ENCODE data around the gene TRIO. TPM values are rescaled to one million over a fixed set of nuclear protein-coding genes. Genes with fewer than 3 reads are reported as not detected.

The TRIO gene
- total and polyA plus RNA-seq, 4 donors: 23.8 to 243 (median 110) TPM

DNA sequence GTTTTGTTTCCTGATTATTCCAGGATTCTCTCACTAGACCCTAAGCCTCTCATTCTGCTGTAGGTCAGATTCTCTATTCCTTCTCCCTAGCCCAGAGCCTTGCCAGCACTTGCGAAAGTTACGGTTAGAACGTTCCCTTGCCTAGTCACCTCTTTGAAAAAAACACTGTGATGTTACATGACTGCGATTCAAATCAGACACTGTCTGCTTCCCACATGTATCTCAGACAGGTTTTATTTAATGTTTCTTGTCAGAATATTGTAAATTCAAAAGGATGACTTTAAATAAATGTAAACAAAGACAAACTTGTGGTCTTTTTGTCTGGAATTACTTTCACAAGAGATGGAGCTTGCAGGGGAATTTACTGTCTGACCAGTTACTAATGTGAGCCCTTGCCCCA lies 322.0 kb downstream of the TRIO start:
- TF ChIP-seq, protein P1, sequence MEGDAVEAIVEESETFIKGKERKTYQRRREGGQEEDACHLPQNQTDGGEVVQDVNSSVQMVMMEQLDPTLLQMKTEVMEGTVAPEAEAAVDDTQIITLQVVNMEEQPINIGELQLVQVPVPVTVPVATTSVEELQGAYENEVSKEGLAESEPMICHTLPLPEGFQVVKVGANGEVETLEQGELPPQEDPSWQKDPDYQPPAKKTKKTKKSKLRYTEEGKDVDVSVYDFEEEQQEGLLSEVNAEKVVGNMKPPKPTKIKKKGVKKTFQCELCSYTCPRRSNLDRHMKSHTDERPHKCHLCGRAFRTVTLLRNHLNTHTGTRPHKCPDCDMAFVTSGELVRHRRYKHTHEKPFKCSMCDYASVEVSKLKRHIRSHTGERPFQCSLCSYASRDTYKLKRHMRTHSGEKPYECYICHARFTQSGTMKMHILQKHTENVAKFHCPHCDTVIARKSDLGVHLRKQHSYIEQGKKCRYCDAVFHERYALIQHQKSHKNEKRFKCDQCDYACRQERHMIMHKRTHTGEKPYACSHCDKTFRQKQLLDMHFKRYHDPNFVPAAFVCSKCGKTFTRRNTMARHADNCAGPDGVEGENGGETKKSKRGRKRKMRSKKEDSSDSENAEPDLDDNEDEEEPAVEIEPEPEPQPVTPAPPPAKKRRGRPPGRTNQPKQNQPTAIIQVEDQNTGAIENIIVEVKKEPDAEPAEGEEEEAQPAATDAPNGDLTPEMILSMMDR (IDR thresholded peaks at IDR 0.05; ENCODE audit: control extremely low read depth, extremely low read depth): no peak
- DNase-seq: no peak
- WGBS, 2 donors: 40 to 72% methylated on average over 4 of the region's 4 CpGs
- H3K4me3 ChIP-seq: no peak overlapping the region
- H3K36me3 ChIP-seq (ENCODE audit: control insufficient read depth in 4 of 4, insufficient read depth in 4 of 4, low read length in 4 of 4): peaks cover 33 to 53% (median 42%) of the 10 kb centered on the region in 4 donors
- H3K27ac ChIP-seq (ENCODE audit: low read depth in 1 of 2, low read length in 1 of 2): no peak overlapping the region
- no peaks in the 10 kb centered on the region for H3K4me1 ChIP-seq (ENCODE audit: control insufficient read depth in 5 of 5, insufficient read depth in 5 of 5, low read length in 5 of 5)
- no peak for ATAC-seq (ENCODE audit: insufficient read depth, low FRiP score)
- no peaks in the 10 kb centered on the region for H3K9me3 ChIP-seq (ENCODE audit: control insufficient read depth in 4 of 4, insufficient read depth in 3 of 4, low read length in 3 of 4)
- no peaks in the 10 kb centered on the region for H3K27me3 ChIP-seq (ENCODE audit: control insufficient read depth in 3 of 3, insufficient read depth in 3 of 3, low read length in 2 of 3)
- no peak overlapping the region for H3K9ac ChIP-seq (ENCODE audit: insufficient read depth in 1 of 2, low read length in 2 of 2)

GRCh38 chr5:14465776-14466175 lies 322.6 kb downstream of the TRIO start:
- no peak for ATAC-seq (ENCODE audit: insufficient read depth, low FRiP score)
- H3K4me1 ChIP-seq (ENCODE audit: control insufficient read depth in 5 of 5, insufficient read depth in 5 of 5, low read length in 5 of 5): no peaks in the 10 kb centered on the region
- TF ChIP-seq, protein P1 (IDR thresholded peaks at IDR 0.05; ENCODE audit: control extremely low read depth, extremely low read depth): no peak
- H3K36me3 ChIP-seq (ENCODE audit: control insufficient read depth in 4 of 4, insufficient read depth in 4 of 4, low read length in 4 of 4): peaks cover 30 to 50% (median 41%) of the 10 kb centered on the region in 4 donors
- H3K4me3 ChIP-seq: no peak overlapping the region
- no peak overlapping the region for H3K9ac ChIP-seq (ENCODE audit: insufficient read depth in 1 of 2, low read length in 2 of 2)
- H3K27me3 ChIP-seq (ENCODE audit: control insufficient read depth in 3 of 3, insufficient read depth in 3 of 3, low read length in 2 of 3): no peaks in the 10 kb centered on the region
- 94 to 98% methylated on average over 3 of the region's 3 CpGs for WGBS, 2 donors
- DNase-seq: no peak
- no peaks in the 10 kb centered on the region for H3K9me3 ChIP-seq (ENCODE audit: control insufficient read depth in 4 of 4, insufficient read depth in 3 of 4, low read length in 3 of 4)
- H3K27ac ChIP-seq (ENCODE audit: low read depth in 1 of 2, low read length in 1 of 2): no peak overlapping the region

GRCh38 chr5:14467251-14467650 lies 324.1 kb downstream of the TRIO start:
- TF ChIP-seq, protein P1 (IDR thresholded peaks at IDR 0.05; ENCODE audit: control extremely low read depth, extremely low read depth): no peak

DNA sequence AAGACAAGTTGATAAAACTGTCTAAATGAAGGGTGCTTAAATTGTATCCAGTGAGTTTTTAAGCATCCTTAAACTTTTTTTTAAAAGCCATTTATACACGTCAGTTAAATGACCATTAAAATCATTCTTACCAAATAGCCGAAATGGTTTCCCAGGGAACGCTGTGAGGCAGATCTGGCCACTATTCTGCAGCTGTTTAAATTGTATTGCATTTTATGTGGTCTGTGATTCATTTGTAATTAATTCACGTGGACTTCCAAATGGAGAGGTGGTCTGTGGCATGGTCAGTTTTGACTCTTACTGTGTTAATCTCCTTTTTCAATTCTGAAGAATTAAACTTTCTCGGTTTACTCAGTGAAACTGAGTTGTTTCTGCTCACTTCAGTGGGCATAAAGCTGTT lies 324.7 kb downstream of the TRIO start:
- H3K27ac ChIP-seq (ENCODE audit: low read depth in 1 of 2, low read length in 1 of 2): no peak overlapping the region
- H3K36me3 ChIP-seq (ENCODE audit: control insufficient read depth in 4 of 4, insufficient read depth in 4 of 4, low read length in 4 of 4): peaks cover 21 to 49% (median 41%) of the 10 kb centered on the region in 4 donors
- no peaks in the 10 kb centered on the region for H3K9me3 ChIP-seq (ENCODE audit: control insufficient read depth in 4 of 4, insufficient read depth in 3 of 4, low read length in 3 of 4)
- no peak overlapping the region for H3K4me3 ChIP-seq
- no peaks in the 10 kb centered on the region for H3K4me1 ChIP-seq (ENCODE audit: control insufficient read depth in 5 of 5, insufficient read depth in 5 of 5, low read length in 5 of 5)
- DNase-seq: no peak
- H3K27me3 ChIP-seq (ENCODE audit: control insufficient read depth in 3 of 3, insufficient read depth in 3 of 3, low read length in 2 of 3): no peaks in the 10 kb centered on the region
- H3K9ac ChIP-seq (ENCODE audit: insufficient read depth in 1 of 2, low read length in 2 of 2): no peak overlapping the region
- ATAC-seq (ENCODE audit: insufficient read depth, low FRiP score): no peak
- WGBS, 2 donors: 88 to 93% methylated on average over 5 of the region's 5 CpGs
- TF ChIP-seq, protein P1 (IDR thresholded peaks at IDR 0.05; ENCODE audit: control extremely low read depth, extremely low read depth): no peak

More at GRCh38 chr5:14467251-14467650, 324.1 kb downstream of the TRIO start:
- WGBS, 2 donors: 92 to 95% methylated on average over 8 of the region's 8 CpGs
- no peak for DNase-seq
- Histone ChIP-seq H3K36me3 (ENCODE audit: control insufficient read depth in 4 of 4, insufficient read depth in 4 of 4, low read length in 4 of 4) (peaks cover 26 to 51% (median 43%) of the 10 kb centered on the region in 4 donors), H3K27ac (ENCODE audit: low read depth in 1 of 2, low read length in 1 of 2) (no peak overlapping the region), H3K9ac (ENCODE audit: insufficient read depth in 1 of 2, low read length in 2 of 2) (no peak overlapping the region), H3K4me1 (ENCODE audit: control insufficient read depth in 5 of 5, insufficient read depth in 5 of 5, low read length in 5 of 5) (no peaks in the 10 kb centered on the region), H3K27me3 (ENCODE audit: control insufficient read depth in 3 of 3, insufficient read depth in 3 of 3, low read length in 2 of 3) (no peaks in the 10 kb centered on the region), H3K4me3 (no peak overlapping the region), H3K9me3 (ENCODE audit: control insufficient read depth in 4 of 4, insufficient read depth in 3 of 4, low read length in 3 of 4) (no peaks in the 10 kb centered on the region)
- no peak for ATAC-seq (ENCODE audit: insufficient read depth, low FRiP score)

Measured in lung (tissue), 12 donors.